HTERT RPE-1 (cell line): ENCODE measurements around the gene PSD4.
"Not testable (repeated sequence)": the region's sequence is repeated elsewhere in the genome, so short reads cannot be mapped to it uniquely, and the experiment has no call there.

Source experiments
- in situ Hi-C: fragments of 300-500 bp; cut with MboI; formaldehyde crosslinking; loops from 4 replicates; pipeline ENCODE4 v1.14.3; 2020; ENCODE audit warnings: low sequenced_read_pairs

The PSD4 gene

DNA sequence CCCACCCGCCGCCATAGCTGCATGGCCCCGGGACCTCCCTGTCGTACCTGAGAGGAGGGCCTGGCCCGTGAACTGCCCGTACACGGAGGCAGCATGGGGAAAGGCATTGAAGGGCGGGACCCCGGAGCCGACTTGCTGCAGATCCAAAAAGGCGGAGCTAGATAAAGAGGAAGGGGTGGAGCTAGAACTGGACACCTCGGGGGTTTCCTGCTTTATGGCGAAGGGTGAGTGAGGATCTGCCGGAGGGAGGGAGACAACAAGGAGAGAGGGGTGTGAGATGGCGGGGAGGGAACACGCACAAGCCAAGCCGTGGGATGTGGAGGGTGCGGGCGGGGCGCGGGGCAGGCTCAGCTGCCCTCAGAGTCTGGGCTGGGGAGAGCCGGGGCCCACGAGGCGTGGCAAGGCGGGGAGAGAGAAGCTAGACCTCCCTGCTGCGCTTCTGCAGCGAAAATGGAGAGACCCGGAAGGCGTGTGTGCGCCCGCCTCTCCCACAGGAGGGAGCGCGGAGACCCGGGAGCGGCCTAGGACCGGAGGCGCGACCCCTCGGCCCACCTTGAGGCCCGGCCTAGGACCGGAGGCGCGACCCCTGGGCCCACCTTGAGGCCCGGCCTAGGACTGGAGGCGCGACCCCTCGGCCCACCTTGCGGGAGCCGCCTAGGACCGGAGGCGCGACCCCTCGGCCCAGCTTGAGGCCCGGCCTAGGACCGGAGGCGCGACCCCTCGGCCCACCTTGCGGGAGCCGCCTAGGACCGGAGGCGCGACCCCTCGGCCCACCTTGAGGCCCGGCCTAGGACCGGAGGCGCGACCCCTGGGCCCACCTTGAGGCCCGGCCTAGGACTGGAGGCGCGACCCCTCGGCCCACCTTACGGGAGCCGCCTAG, 61.8 kb downstream of the PSD4 start:
- in situ Hi-C loops = not testable (repeated sequence)

DNA sequence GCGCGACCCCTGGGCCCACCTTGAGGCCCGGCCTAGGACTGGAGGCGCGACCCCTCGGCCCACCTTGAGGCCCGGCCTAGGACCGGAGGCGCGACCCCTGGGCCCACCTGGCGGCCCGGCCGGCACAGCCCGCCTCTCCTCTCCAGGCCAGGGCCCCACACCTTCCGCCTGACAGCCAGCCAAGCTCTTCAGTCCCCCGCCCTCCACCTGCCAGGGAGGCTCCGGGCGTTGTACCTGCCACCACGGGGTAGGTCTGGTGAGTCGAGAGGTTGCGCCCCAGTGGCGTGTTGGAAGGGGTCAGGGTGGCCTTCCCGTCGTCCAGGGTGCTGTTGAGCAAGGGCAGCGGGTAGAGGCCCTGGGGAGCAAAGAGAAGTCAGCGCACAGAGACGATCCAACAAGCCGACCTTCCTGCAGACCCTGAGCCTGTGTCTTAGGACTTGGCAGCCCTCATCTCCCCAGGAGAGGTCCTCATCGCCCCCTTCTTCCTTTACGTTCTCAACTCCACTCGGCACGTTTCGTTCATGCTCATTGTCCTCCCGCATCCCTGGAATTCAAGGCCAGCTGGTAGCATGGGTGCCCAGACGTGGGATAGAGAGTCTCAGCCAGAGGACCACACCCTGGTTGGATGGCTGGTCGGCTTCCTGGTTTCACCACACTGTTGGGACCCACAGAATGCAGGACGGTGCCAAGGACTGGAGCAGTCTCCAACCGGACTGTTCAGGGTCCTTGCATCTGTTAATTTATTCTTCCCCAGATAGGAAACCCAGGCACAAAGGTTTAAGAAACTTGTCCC, 62.8 kb downstream of the PSD4 start:
- in situ Hi-C loops = no loop called here

DNA sequence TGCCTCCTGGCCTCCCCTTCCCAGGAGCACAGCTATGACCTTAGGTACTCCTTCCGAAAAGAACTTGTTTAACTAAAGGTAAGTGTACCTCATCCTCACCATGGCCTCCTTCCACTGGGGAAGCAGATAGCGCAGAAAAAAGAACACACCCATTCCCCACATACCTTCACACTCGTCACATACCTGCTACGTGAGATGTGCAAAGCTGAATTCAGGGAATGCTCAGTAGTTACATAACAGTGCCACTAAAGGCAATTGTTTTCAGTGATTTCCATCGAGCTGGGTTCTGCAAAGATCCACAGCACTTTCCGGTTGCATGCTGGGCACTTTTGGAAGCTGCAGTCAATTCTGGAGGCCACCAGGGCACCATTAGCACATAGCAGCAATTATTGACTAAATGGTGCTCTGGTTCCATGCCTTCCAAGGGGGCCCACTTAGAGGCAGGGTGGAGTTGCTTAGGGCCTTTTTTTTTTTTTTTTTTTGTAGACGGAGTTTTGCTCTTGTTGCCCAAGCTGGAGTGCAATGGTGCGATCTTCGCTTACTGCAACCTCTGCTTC, 63.9 kb downstream of the PSD4 start:
- in situ Hi-C loops = no loop called here

DNA sequence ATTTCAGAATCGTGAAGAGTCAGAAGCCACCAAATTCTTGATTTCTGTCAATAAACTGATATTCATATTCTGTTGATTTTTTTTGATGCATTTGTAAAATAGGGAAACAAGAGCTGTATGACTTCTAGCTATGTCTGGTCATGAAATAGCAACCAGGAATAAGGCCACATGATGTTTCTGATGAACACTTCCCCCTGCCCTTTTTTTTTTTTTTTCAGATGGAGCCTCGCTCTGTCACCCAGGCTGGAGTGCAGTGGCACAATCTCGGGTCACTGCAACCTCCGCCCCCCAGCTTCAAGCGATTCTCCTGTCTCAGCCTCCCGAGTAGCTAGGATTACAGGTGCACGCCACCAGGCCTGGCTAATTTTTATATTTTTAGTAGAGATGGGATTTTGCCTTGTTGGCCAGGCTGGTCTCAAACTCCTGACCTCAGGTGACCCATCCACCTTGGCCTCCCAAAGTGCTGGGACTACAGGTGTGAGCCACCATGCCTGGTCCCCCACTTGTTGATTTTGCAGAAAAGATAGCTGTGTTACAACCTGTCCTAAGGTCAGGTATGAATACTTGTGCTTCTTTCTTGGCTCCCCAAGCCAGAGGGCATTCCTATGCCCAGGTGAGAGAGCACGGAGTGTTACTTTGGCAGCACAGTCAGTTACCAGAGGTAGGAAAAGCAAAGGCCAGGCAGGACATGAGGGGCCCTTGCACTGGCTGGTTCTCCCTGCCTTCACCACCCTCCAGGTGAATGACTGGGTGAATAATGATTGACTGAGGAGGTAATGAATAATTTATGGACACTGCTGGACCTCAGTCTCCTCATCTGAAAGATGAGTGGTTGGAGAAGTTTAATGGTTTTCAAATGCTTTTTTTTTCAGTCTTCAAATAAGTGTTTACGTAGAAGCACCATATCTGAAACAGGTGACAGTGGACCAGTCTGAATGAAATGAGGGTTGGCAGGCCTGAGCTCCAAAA, 65.4 kb downstream of the PSD4 start:
- in situ Hi-C loops = no loop called here

DNA sequence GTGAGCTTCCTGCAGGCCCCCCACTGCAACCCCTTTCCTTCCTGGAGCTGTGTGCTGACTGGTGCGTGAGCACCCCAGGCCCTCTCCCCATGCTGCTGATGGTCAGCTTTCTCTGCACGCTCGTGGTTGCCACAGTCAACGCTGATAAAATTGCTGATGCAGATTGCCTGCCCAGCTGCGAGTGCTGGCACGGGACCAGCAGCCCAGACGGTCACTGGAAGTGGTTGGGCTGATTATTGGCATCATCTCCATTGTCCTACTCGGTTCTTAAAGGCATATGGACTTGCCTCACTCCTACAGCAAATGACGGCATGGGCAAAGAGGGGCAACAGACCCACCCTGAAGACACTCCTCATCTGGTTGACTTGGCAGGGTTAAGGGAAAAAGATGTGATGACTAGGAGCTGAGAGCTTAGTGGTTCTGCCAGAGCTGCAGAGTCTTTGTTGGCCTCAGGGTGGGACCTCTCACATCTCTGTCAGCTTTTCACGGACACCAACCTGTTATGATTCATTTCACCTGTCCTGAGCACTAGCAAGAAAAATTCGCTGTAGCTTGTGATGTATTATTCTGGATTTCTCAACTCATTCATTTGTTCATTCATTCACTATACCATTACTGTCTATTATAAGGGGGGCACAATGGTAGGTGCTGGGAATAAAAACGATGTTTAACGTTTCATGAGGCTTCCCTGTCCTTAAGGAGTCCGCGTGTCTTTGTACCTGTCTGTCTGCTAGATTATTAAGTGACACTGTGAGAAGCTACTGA, 66.6 kb downstream of the PSD4 start:
- in situ Hi-C loops = no loop called here

DNA sequence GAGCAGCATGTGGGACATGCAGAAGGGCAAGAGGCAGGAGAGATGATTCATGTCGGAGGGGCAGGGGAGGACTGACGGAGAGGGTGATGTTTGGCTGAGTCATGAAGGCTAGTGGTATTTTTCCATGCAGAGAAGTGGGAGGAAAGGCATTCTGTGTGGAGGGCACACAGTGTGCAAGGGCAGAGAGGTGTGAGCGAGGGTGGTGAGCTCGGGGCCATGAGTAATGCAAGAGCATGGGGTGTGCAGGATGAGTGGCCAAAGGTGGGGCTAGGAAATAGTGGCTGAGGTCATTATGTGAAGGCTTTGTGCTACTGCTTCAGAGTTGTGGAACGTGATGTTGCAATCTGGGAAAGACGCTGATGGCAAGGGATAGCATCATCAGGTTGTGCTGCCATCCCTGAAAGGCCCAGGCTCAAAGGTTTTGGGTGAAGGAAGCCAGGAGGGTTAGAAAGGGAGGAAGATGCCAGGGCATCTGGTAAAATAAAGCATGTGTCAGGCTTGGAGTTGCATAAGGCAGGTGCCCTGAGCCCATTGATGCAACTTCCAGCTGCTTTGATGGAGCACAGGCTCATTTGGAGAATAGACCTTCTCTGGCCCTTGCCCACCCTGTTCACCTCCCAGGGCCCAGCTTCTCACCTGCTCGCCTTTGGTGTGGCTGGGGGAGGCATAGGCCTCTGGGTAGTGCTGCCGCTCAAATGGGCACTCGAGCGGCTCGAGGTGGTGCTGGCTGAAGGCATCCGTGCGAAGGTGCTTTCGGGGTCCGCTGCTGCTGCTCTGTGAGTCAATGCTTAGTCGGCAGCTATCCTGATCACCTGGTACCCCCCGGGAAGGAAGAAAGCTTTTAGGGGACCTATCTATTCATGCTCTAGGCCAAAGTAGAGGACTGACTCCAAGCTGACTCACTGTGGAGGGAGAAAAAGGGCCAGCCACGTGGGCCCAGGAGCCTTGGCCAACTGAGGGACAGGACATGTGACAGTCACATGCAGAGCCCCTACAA, 67.4 kb downstream of the PSD4 start:
- in situ Hi-C loops = no loop called here

DNA sequence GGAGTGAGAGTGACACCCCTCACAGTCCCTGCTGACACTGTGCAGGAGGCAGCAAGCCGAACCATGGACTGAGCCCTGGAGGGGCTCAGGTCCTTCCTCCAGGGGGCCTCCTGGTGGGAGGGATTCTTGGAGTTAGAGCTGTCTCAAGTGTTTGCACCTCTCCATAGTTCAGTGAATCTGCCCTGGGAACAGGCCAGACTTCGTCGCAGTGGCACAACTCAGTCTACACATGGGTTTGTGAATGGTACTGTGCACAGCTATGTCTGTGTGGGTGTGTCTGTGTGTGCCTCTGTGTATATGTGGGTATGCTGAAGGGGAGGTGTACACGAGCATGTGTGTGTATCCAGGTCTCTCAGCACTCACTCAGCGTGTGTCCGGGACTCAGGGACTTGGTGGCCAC, 68.6 kb downstream of the PSD4 start:
- in situ Hi-C loops = no loop called here

DNA sequence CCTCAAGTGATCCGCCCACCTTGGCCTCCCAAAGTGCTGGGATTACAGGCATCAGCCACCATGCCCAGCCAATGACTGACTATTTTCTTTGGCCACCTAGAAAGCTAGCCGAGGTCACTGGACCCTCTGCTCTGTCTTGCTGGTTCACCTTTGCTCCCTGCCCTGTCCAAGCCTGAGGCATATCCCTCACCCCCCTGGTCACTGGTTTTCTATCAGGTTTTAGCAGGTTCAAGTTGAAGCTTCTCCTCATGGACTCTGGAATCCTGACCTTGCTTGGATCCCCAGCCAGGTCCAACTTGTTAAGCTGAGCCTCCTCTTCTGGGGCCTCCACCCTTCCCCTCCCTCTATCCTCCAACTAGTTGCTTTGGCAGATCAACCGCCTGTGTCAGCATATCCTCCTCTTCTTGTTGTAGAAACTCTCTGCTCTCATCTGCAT, 71.5 kb downstream of the PSD4 start:
- in situ Hi-C loops = no loop called here

DNA sequence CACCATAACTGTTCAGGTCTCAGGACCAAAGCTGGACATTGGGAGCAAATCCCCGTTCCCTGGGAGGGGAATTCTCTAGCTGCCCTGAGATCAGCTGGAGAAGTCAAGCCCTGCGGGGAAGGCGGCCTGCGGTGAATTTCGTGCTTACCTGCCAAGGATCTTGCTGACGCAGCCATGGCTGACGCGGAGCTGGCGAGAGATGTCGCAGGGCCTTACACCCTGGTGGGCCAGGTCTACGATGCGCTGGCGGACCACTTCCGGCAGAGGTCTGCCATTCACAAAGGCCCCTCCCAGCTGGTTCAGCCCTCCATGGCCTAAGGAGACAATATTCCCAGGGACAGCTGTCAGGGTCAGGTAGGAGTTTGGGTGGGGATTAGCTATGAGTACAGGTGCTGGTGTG, 72.8 kb downstream of the PSD4 start:
- in situ Hi-C loops = no loop called here

DNA sequence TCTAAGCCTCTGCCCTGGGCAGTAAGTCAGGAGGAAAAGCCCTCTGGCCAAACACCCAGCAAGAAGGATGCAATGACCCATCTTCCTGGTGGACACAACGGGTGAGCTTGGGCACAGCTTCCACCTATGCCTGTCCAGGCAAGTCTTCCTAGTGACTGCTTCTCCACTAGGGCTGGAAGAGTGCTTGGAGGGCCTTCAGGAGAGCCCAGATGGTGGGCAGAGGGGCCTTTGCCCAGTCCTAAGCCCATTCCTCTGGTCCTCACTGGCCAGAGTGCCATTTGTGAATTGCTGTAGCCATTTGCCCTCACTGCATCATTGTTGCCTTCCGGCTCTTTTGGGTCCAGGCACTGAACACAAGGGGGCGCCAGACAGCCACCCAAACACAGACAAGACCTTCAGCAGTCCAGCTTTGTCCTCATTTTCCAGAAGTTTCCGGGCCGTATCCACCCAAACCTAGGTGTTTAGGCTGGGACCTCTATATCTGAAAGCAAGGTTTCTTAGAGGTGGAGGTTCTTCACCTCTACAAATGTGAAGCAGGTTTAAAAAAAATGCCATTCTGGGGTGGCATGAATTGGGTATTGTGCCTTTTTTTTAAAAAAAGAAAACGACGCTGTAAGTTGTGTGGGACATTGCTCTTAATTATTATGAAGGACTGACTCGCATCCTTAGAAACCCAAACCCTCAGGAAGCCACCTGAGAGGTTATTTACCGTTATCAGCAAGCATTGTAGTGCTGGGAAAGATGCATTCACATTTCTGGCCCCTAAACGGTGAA, 75.4 kb downstream of the PSD4 start:
- in situ Hi-C loops = no loop called here

DNA sequence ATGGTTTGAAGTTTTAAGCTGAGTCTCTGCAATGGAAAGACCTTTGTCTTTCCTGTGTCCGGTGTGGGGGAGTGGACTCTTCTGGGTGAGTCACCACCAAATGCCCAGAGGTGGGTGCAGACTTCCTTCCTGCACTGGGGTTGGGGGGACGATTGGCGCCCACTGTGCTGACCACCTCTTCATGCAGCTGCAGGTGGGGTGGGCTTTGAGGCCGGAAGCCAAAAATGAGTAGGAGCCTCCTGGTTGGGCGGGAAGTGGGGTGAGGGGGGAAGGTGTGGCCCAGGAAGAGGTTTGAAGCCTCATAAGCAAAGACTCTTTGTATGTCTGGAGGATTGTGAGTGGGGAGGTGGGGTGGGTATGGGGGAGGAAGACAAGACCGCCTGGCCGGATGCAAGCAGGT, 77.3 kb downstream of the PSD4 start:
- in situ Hi-C loops = no loop called here

DNA sequence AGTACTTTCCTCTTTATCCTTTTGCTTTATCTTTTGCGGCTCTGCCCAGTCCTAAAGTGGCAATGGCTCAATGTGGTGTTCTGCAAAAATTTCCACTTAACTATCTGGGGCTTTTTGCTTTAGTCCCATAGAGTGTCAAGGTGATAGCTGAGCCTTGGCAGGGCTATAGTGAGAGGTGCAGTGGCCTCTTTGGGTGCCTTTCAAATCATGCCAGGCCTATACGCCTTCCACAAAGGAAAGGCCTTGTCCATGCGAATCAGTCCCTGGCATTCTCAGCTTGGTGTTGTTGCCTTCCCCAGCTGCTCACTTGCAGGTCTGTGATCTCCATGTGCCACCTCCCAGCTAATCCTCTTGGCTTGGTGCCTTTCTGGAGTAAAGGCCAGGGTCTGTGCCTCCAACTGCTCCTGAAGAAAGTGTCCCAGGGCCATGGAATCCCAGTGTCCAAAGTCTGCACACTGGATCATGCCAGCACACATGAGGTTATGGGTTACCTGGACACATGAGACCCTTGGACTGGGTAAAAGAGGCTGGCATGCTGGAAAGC, 78.3 kb downstream of the PSD4 start:
- in situ Hi-C loops = no loop called here

DNA sequence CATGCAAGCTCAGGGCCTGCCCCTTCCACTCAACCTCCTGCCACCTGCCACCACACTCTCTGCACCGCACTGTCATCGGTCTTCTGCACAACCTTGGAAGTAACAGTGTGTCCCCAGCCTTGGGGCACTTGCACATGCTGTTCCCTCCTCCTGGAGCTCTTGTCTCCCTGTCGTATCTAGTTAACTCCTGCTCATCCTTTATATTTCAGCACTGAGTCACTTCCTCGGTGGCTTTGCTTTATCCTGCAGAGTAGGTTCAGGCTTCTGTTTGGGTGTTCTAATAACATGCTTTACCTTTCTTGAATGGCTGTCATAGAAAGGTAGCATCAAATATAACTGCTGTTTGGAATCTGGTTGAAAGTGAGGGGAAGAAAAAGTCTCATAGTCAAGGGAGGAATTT, 79.7 kb downstream of the PSD4 start:
- in situ Hi-C loops = no loop called here

DNA sequence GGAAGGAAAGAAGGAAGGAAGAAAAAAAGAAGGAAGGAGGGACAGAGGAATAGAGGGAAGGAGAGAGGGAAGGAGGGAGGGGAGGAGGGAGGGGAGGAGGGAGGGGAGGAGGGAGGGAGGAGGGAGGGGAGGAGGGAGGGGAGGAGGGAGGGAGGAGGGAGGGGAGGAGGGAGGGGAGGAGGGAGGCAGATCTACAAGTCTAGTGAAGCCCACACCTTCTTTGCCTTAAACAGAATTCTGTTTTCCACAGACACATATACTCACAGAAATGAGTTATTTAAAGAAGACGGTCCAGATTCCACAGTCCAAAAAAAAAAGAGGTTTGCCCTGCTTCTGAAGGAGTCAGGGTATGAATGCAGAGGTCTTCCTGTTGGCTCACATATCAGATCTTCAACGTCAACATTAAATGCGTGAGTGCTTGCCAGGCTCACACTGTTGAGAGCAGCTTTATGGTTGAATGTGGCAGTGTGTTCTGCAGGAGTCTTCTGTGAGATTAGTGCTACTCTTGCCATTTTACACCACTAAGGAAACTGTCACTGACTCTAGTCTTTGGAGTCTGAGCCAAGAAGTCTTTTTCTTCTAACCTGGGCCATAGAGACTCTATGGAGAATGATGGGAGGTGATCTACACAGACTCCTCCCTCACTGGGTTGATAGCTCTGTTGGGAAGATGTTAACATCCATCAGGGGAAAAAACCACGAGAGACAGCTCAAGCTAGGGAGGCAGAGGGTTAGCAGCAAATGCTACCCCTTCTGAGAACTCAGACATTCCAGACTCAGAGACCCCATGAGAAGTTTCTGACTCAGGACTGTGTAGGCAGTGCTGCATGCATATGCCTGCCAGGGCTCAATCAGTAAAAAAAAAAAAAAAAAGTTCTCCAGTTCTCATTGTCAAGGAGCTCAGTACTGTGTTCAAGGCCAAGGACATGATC, 81.6 kb downstream of the PSD4 start:
- in situ Hi-C loops = no loop called here

DNA sequence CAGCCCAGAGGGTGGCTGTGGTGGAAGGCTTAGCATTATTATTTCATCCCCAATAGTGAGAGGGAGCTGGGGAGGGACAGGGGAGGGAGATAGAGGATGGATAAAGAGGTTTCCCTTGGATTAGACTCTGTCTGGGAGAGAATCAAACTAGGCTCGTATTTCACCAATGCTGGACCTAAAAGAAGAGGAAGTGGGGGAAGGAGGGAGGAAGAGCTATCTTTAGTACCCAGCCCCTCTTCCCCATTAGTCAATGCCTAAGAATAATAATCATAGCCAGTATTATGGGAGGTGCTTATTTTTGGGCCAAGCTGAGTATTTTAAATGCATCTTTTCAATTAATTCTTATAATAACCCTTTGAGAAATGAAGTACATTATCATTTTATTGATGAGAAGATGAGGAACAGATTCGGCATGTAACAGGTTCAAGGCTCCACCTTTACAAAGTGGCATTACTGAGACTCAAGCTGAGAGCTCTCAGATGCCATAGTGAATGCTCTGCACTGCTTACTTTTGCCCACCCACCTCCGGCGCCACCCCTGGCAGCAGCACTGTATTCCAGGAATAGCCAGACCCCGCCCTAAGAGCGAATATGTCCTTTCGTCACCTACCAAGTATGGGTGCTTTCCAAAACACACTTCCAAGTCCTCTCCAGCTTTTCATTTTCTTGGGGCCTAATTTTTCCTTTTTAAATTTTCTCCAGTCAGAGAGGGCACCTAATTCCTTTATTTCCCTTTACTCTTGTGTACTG, 83.9 kb downstream of the PSD4 start:
- in situ Hi-C loops = no loop called here
